HG03469 (cell line): ENCODE data around the gene HLA-DQB2.
"Not testable (repeated sequence)": the region's sequence is repeated elsewhere in the genome, so short reads cannot be mapped to it uniquely, and the experiment has no call there.

Experiments
- ATAC-seq: cut with Tn5 transposase; IDR thresholded peaks from one replicate; pipeline ENCODE4 v1.9.1; 2021; ENCODE audit warnings: mild to moderate bottlenecking, moderate library complexity, moderate number of reproducible peaks; ENCODE audit not compliant: unreplicated experiment

Gene HLA-DQB2

GRCh38 chr6:32763421-32763820, at the start of gene HLA-DQB2:
Gene HLA-DQB2, minus strand, starts transcription at chr6:32763532. Its CDS starts 62 bp downstream, at chr6:32763470.
- no peak for ATAC-seq

- ATAC-seq: no peak
Observed at GRCh38 chr6:32809171-32809570, 45.8 kb upstream of the HLA-DQB2 start.

- no peak for ATAC-seq
Observed at GRCh38 chr6:32807020-32807580, 43.8 kb upstream of the HLA-DQB2 start.

GRCh38 chr6:32805404-32805803, 42.1 kb upstream of the HLA-DQB2 start:
- ATAC-seq: not testable (repeated sequence)

GRCh38 chr6:32803416-32803815, 40.1 kb upstream of the HLA-DQB2 start:
- ATAC-seq: no peak

- no peak for ATAC-seq
Observed at GRCh38 chr6:32799740-32800139, 36.4 kb upstream of the HLA-DQB2 start.

- no peak for ATAC-seq
Observed at GRCh38 chr6:32799168-32799567, 35.8 kb upstream of the HLA-DQB2 start.

- no peak for ATAC-seq
Observed at GRCh38 chr6:32796848-32797776, 33.8 kb upstream of the HLA-DQB2 start.

GRCh38 chr6:32794510-32794909, 31.2 kb upstream of the HLA-DQB2 start:
- ATAC-seq: no peak

GRCh38 chr6:32792901-32793435, 29.6 kb upstream of the HLA-DQB2 start:
- no peak for ATAC-seq

- ATAC-seq: no peak
Observed at GRCh38 chr6:32790306-32790705, 27.0 kb upstream of the HLA-DQB2 start.

GRCh38 chr6:32785781-32786533, 22.6 kb upstream of the HLA-DQB2 start:
- no peak for ATAC-seq

- ATAC-seq: not testable (repeated sequence)
Observed at GRCh38 chr6:32782923-32783322, 19.6 kb upstream of the HLA-DQB2 start.

GRCh38 chr6:32779036-32779435, 15.7 kb upstream of the HLA-DQB2 start:
- ATAC-seq: no peak

GRCh38 chr6:32775071-32775470, 11.7 kb upstream of the HLA-DQB2 start:
- ATAC-seq: no peak

GRCh38 chr6:32774426-32774825, 11.1 kb upstream of the HLA-DQB2 start:
- no peak for ATAC-seq

GRCh38 chr6:32772656-32773055, 9.3 kb upstream of the HLA-DQB2 start:
- no peak for ATAC-seq

GRCh38 chr6:32764048-32764447, 716 bp upstream of the HLA-DQB2 start:
- ATAC-seq: no peak

- no peak for ATAC-seq
Observed at GRCh38 chr6:32761548-32761947, 1.8 kb downstream of the HLA-DQB2 start.

- ATAC-seq: no peak
Observed at GRCh38 chr6:32761072-32761471, 2.3 kb downstream of the HLA-DQB2 start.

GRCh38 chr6:32759669-32760068, 3.7 kb downstream of the HLA-DQB2 start:
- no peak for ATAC-seq
